Gastroesophageal sphincter (tissue), 3 donors: ENCODE data around the gene FYB1.

ENCODE experiments used
- POLR2A ChIP-seq, 2 donors: fragments of 450-650 bp; IDR thresholded peaks; one replicate each; pipeline ENCODE4 v1.6.1; 2017; ENCODE audit warnings: antibody characterized with exemption in 2 of 2, mild to moderate bottlenecking in 2 of 2, moderate library complexity in 1 of 2
- POLR2AphosphoS5 ChIP-seq: sonication (generic); formaldehyde crosslinking; IDR thresholded peaks from one replicate; pipeline ENCODE4 v1.6.1; 2017; ENCODE audit warnings: antibody characterized with exemption
- TF ChIP-seq, protein P1 (sequence below), 4 experiments: fragments of 200-600 bp in 2 of 4; fragments of 450-650 bp in 2 of 4; sonication (generic) in 1 of 4; IDR thresholded peaks; one replicate each; pipeline ENCODE4 v1.5.1; 2017 to 2019; ENCODE audit warnings: antibody characterized with exemption in 4 of 4, mild to moderate bottlenecking in 2 of 4, moderate library complexity in 2 of 4

- no peak for TF ChIP-seq POLR2A (IDR thresholded peaks at IDR 0.05)
- TF ChIP-seq, protein P1, sequence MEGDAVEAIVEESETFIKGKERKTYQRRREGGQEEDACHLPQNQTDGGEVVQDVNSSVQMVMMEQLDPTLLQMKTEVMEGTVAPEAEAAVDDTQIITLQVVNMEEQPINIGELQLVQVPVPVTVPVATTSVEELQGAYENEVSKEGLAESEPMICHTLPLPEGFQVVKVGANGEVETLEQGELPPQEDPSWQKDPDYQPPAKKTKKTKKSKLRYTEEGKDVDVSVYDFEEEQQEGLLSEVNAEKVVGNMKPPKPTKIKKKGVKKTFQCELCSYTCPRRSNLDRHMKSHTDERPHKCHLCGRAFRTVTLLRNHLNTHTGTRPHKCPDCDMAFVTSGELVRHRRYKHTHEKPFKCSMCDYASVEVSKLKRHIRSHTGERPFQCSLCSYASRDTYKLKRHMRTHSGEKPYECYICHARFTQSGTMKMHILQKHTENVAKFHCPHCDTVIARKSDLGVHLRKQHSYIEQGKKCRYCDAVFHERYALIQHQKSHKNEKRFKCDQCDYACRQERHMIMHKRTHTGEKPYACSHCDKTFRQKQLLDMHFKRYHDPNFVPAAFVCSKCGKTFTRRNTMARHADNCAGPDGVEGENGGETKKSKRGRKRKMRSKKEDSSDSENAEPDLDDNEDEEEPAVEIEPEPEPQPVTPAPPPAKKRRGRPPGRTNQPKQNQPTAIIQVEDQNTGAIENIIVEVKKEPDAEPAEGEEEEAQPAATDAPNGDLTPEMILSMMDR (IDR thresholded peaks at IDR 0.05): no peak
- TF ChIP-seq POLR2AphosphoS5: no peak
Measured at GRCh38 chr5:39118638-39119037, 100.7 kb downstream of the FYB1 start.
